NCI-H2081 (cell line): ENCODE results near the gene PDE9A.

Experiments used
- DNase-seq, 2 experiments: peaks; one replicate each; lab custom pipeline; 2025; lab: John Stamatoyannopoulos, UW

Gene PDE9A

GRCh38 chr21:42740405-42740909 is 87.0 kb downstream of the PDE9A start:
- DNase-seq = no peak

- no peak for DNase-seq
These were observed 87.6 kb downstream of the PDE9A start for GRCh38 chr21:42741066-42741465.

GRCh38 chr21:42744520-42745445 is 91.4 kb downstream of the PDE9A start:
- DNase-seq = no peak

DNA sequence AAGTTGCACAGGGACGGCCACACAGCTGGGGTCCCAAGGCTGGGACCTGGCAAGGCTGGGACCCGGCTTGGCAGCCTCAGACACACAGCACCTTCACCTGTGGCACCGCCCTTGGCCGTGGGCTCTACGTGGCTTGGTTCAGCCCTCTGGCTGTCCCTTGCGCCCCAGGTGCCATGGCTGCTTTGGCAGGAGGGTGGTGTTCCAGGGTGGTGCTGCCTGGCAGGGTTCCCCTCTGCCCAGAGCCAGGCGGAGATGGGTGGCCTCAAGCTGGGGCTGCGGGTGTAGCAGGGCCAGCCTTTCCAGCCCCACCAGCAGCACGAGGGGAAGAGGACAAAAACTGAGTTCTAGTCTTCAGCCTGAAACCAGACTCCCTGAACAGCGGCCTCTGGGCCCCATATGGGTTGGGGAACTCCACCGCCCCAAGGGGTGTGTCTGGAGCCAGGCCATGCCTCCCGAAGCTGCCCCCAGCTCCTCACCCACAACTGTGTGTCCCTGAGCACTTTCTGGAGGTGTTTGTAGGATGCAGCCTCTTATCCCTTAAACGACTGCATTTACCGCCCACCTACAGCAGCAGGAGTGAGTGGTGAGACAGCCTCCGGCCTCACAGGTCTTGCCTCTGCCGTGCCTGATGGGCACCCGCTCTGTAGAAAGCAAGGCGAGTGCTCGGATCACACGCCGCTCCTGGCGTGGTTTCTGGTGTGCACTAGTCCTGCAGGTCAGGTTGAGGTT is 92.3 kb downstream of the PDE9A start:
- DNase-seq = no peak

DNA sequence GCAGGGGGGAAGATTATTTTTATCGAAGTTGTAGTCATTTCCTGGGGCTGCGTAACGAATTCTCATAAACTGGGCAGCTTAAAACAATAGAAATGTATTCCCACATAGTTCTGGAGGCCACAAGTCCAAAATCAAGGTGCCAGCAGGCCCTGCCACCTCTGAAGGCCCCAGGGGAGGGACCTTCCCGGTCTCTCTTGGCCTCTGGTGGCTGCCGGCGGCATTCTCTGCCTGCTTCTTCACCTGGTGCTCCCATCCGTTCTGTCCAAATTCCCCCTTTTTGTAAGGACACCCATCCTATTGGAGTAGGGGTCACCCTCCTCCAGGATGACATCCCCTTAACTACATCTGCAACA is 92.8 kb downstream of the PDE9A start:
- no peak for DNase-seq

- DNase-seq = no peak
These were observed 93.3 kb downstream of the PDE9A start for GRCh38 chr21:42746593-42747275.

- no peak for DNase-seq
These were observed 93.9 kb downstream of the PDE9A start for GRCh38 chr21:42747276-42747701.

DNA sequence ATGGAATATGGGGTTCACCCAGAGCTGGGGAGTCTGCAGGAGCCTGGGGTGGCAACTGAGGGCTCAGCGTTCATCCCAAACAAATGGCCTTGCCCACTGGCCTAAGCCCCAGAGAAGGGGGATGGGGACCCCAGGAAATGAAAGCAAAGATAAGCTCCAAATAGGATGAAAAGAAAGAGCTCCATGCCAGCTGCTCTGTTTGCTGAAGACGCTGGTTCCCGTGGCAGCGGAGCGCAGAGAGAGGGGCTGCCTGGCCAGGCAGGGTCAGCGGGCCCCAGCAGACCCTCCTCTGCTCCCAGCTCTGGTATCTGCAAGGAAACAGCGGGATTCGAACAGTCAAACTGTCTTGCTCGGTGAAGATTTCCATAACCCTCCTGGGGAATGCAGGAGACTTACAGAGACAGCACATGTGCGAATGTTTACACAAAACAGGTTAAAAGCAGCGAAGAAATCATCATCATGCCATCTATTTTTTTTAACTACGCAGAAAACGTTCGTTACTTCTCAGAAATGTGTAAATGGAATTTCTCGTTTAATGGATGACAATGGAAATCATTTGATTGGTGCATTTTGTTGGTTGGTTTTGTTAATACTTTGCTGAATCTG is 94.4 kb downstream of the PDE9A start:
- no peak for DNase-seq

DNA sequence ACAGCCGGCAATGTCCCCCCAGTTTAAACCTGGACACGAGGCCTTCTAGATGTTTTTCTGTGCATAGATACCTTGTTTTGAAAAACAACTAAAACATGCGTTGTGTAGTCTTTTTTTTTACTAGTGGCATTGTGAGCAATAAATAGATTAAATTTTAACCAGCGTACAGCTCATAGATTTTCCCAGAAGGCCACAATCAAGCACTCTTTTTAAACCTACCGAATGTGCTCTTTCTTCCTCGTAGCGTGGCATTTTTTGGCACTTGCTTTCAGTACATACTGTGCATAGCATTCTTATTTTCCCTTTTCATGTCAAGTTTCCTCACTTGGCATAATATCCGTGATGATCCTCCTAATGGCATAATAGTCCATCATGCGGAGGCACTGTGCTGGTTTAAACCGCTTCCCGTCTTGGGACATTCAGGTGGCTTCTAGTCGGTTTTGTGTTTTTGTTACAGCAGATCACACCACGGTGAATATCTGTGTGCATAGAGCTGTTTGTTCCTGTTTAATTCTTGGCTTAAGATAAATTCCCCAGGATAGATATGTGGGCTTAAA is 95.3 kb downstream of the PDE9A start:
- DNase-seq = no peak

DNA sequence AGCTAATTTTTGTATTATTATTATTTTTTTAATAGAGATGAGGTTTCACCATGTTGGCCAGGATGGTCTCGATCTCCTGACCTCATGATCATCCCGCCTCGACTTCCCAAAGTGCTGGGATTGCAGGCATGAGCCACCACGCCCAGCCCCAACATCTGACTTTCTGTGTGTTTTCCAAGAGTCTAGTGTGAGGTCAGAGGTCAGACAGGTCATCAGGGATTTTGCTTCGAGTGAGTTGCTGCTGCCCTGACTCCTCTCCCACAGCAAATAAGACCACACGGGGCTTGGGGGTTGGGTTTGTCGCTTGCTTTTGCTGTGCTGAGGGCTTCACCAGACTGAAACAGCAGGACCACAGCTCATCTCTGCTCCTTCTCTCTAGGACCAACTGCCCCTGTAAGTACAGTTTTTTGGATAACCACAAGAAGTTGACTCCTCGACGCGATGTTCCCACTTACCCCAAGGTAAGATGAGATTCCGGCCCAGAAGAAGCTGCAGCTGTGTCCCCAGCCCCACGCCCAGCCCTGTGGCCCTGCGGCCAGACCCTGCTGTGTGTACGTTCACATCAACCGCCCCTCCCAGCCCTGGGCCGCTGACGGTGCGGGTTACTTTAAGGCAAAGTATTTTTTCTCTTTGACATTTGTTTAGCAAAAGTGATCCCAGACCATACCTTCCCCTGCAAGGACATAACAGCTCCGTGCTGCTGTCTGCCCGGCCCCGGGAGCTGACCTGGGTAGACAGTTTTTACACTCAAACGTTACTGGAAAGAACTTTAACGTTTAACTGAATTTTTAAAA is 97.5 kb downstream of the PDE9A start:
- DNase-seq = no peak

GRCh38 chr21:42751866-42752265 is 98.4 kb downstream of the PDE9A start:
- DNase-seq = no peak

DNA sequence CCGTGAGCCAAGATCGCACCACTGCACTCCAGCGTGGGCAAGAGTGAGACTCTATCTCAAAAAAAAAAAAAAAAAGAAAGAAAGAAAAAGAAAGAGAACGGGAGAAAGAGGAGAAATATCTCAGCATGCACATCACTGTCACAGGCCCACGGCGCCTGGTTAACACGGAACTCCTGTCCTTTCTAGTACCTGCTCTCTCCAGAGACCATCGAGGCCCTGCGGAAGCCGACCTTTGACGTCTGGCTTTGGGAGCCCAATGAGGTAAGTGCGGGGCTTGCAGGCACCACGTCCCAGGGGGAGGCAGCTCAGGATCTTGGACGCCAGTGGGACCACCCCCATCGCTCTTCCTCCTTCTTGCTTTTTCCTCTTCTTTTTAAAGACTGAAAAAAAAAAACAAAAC is 100.4 kb downstream of the PDE9A start:
- no peak for DNase-seq

DNA sequence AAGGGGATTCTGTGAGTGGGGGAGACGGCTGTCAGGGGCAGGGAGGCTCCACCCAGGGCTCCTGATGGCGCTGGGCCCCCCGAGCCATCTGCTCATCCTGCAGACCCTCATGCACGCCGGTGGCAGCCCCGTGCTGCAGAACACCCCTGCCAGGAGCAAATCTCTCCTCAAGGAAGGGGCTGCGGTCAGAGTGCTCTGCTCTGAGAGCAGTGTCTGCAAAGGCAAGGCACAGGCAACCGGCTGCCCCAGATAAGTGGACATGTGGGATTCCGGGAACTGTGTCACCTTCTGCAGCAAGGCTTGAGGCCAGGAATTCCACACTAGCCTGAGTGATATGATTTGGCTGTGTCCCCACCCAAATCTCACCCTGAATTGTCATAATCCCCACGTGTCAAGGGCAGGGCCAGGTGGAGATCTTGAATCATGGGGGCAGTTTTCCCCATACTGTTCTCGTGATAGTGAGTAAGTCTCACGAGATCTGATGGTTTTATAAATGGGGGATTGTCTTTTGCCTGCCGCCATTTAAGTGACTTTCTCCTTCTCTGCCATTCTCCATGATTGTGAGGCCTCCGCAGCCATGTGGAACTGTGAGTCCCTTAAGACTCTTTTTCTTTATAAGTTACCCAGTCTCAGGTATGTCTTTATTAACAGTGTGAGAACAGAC is 101.0 kb downstream of the PDE9A start:
- DNase-seq = no peak

DNA sequence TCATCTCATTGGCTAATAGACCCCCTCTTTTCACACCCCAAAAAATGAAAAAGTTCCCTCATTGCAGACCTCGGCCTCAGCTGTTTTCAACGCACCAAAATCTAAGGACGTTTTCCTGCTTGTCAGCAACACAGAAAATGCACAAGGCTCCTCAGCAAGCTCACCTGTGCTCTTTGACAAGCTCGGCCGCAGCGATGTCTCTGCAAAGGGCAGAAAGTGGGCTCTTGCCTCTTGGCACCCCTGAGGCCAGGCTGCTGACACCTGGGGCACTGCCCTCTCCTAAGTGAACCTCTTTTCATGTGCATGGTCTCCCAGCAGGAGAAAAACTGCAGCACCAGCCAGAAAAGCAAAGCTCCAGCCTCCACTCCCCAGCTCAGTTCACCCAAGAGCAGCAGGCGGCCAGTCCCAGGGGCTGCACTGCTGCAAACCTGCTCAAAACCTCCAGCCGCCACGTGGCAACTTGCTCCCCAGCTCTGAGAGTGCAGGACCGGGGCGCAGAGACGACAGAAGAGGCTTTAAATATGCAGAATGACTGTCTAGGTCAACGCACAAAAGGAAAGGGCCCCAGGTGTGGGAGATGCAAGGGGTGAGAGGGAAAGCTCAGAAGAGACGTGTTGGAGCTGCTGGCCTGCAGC is 101.7 kb downstream of the PDE9A start:
- DNase-seq = no peak

DNA sequence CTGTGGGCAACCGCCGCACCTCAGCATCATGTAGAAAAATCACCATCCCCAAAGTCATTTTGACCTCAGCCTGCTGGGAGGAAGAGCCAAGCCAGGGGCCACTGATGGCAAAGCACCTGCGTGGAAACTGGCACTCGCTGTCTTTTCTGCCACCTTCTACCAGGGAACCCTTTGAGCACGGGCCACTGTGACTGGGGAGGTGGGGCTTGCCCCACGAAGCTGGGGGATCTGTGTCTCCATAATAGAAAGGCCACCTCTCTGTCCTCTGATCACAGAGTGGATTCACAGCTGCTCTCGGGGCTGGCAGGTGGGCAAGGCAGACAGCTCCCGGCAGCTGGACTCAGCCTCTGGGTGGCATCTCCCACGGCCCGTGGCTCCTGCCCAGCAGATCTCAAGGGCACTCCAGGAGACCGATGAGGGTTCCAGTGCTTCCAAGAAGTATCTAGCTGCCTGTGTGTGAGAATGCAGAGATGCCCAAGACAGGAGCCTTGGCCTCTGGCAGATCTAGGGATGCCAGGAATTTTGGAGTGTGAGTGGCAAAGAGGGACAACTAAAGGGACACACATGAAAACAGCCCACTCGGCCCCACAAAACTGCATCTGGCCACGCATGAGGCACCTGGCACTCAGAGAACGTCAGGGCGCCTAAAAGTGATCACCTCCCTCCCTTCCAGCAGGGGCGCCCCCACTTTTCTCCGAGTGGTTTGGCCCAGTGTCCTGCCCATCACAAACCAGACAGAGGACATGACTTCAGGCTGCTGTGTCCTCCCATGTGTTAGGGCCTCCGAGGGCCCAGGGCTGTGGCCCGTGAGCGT is 102.6 kb downstream of the PDE9A start:
- DNase-seq = no peak

DNA sequence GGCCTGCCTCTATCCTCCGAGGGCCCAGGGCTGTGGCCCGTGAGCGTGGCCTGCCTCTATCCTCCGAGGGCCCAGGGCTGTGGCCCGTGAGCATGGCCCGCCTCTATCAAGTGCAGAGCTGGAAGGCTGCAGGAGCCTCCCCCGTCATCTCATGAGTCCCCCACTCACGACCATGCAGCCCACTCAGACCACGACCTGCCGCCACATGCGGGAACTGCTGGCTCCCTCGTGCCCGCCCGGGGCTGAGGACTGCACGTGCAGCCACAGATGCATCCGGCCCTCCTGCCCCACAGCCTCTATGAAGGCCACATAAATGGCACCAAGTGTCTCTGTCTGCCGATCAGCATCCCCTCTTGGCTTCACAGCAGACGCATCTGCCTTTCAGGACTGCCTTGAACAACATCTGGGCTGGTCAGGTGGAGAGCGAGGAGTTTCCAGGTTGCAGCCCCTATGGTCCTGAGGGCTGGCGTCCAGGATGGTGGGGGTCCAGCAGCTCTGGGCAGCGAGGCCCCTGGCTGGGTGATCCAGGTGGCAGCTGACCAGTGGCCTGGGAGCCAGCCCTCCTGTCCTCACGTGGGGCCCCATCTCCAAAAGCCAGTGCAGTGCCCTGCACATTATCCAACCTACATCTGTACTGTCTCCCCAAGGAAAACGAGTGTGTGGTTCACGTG is 103.3 kb downstream of the PDE9A start:
- DNase-seq = no peak

DNA sequence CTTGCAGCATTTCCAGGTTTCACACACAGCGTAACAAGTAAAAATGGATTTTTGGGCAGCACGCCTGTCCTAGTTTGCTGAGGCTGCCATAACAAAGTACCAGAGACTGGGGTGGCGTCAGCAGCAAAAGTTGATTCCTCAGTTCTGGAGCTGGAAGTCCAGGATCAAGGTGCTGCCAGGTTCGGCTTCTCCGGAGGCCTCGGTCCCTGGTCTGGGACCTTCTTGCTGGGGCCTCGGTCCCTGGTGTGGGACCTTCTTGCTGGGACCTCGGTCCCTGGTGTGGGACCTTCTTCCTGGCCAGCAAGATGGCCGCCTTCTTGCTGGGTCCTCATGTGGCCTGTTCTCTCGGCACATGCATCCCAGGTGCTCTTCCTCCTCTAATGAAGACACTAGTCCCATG is 104.0 kb downstream of the PDE9A start:
- DNase-seq = no peak

GRCh38 chr21:42757826-42758655 is 104.6 kb downstream of the PDE9A start:
- no peak for DNase-seq
